CD14-positive monocyte (primary cell): ENCODE data around the gene RBM22. TPM values are rescaled to one million over a fixed set of nuclear protein-coding genes. Genes with fewer than 3 reads are reported as not detected.

Experiments used
- DNase-seq, 3 donors: peaks; one replicate each; pipeline ENCODE4 v3.0.0-alpha.2; 2011 to 2022
- H2AFZ ChIP-seq: 2 replicates; pipeline ENCODE4 v1.6.0; 2012; ENCODE audit warnings: mild to moderate bottlenecking, low read depth, low read length, inconsistent platforms; ENCODE audit not compliant: insufficient read depth, poor library complexity, severe bottlenecking
- H3K27ac ChIP-seq, 2 donors: 1 replicate in 1 of 2; 2 replicates in 1 of 2; pipeline ENCODE4 v1.5.1; 2012 to 2013; ENCODE audit warnings: low read length in 2 of 2, control low read depth in 1 of 2, inconsistent platforms in 1 of 2, low read depth in 1 of 2, mild to moderate bottlenecking in 1 of 2
- H3K27me3 ChIP-seq, 2 donors: one replicate each; pipeline versions ENCODE4 v1.6.0 to v1.6.1; 2011 to 2013; ENCODE audit warnings: low read length in 2 of 2; ENCODE audit not compliant: control insufficient read depth in 2 of 2, insufficient read depth in 2 of 2
- H3K36me3 ChIP-seq, 2 donors: replicated peaks in 1 of 2; 1 replicate in 1 of 2; 2 replicates in 1 of 2; pipeline versions ENCODE4 v1.5.1 to v1.6.1; 2012 to 2013; ENCODE audit warnings: low read length in 2 of 2, control low read depth in 1 of 2, inconsistent platforms in 1 of 2, mild to moderate bottlenecking in 1 of 2; ENCODE audit not compliant: insufficient read depth in 2 of 2, control insufficient read depth in 1 of 2
- H3K4me1 ChIP-seq, 2 donors: 1 replicate in 1 of 2; 2 replicates in 1 of 2; pipeline versions ENCODE4 v1.5.1 to v1.6.1; 2012 to 2013; ENCODE audit warnings: low read length in 2 of 2, control low read depth in 1 of 2, inconsistent platforms in 1 of 2, mild to moderate bottlenecking in 1 of 2, moderate library complexity in 1 of 2; ENCODE audit not compliant: insufficient read depth in 2 of 2, control insufficient read depth in 1 of 2
- H3K4me2 ChIP-seq: replicated peaks from 2 replicates; pipeline ENCODE3; 2012; ENCODE audit warnings: low read length, moderate library complexity, mild to moderate bottlenecking; ENCODE audit not compliant: poor library complexity, severe bottlenecking; ENCODE audit errors: extremely low read depth
- H3K4me3 ChIP-seq, 3 experiments: fragments of 200-600 bp in 1 of 3; sonication (generic) in 1 of 3; replicated peaks in 1 of 3; 1 replicate in 2 of 3; 2 replicates in 1 of 3; pipeline ENCODE4 v1.5.1; 2011 to 2013; ENCODE audit warnings: low read length in 3 of 3, mild to moderate bottlenecking in 3 of 3, control low read depth in 2 of 3, low read depth in 2 of 3, inconsistent platforms in 1 of 3, moderate library complexity in 1 of 3
- H3K79me2 ChIP-seq: 2 replicates; pipeline ENCODE4 v1.6.0; 2012; ENCODE audit warnings: mild to moderate bottlenecking, control low read depth, inconsistent platforms, low read length, moderate library complexity; ENCODE audit not compliant: insufficient read depth
- H3K9ac ChIP-seq: 2 replicates; pipeline ENCODE4 v1.6.0; 2017; ENCODE audit warnings: low read length, mild to moderate bottlenecking; ENCODE audit not compliant: insufficient read depth, poor library complexity, severe bottlenecking
- H3K9me3 ChIP-seq, 2 donors: replicated peaks in 1 of 2; 1 replicate in 1 of 2; 2 replicates in 1 of 2; pipeline versions ENCODE4 v1.5.1 to v1.6.1; 2012 to 2013; ENCODE audit warnings: low read length in 2 of 2, control low read depth in 1 of 2; ENCODE audit not compliant: control insufficient read depth in 1 of 2, insufficient read depth in 1 of 2
- H4K20me1 ChIP-seq: 2 replicates; pipeline ENCODE4 v1.6.0; 2012; ENCODE audit warnings: mild to moderate bottlenecking, low read length, control low read depth, moderate library complexity; ENCODE audit not compliant: insufficient read depth
- H3K27ac Mint-ChIP-seq, 7 donors: one replicate each; pipeline ENCODE4 v1.8.0; 2020; ENCODE audit warnings: mild to moderate bottlenecking in 7 of 7, mixed read lengths in 7 of 7, moderate library complexity in 6 of 7, inconsistent platforms in 2 of 7
- H3K27me3 Mint-ChIP-seq, 3 donors: one replicate each; pipeline ENCODE4 v1.8.0; 2021 to 2022; ENCODE audit warnings: low read depth in 3 of 3, mild to moderate bottlenecking in 3 of 3, mixed read lengths in 3 of 3, moderate library complexity in 3 of 3, inconsistent platforms in 1 of 3
- H3K36me3 Mint-ChIP-seq, 2 donors: one replicate each; pipeline ENCODE4 v1.8.0; 2020; ENCODE audit warnings: mixed read lengths in 2 of 2, inconsistent platforms in 1 of 2, mild to moderate bottlenecking in 1 of 2
- H3K4me1 Mint-ChIP-seq: one replicate; pipeline ENCODE4 v1.8.0; 2020; ENCODE audit warnings: mild to moderate bottlenecking, mixed read lengths
- H3K4me3 Mint-ChIP-seq, 2 donors: one replicate each; pipeline ENCODE4 v1.8.0; 2020; ENCODE audit warnings: mild to moderate bottlenecking in 2 of 2, mixed read lengths in 2 of 2, moderate library complexity in 1 of 2
- H3K9me3 Mint-ChIP-seq, 7 donors: one replicate each; pipeline ENCODE4 v1.8.0; 2020 to 2022; ENCODE audit warnings: mixed read lengths in 7 of 7, mild to moderate bottlenecking in 6 of 7, moderate library complexity in 6 of 7, inconsistent platforms in 2 of 7
- WGBS: methylation state at CpG from one replicate; pipeline ENCODE4 v1.1.5; 2013; ENCODE audit warnings: missing lambda C conversion rate; ENCODE audit not compliant: insufficient coverage; 5-methylcytosine and 5-hydroxymethylcytosine counted together
- intact Hi-C, 2 donors: fragments of 100-400 bp; cut with micrococcal nuclease; formaldehyde crosslinking; loops; one replicate each; pipeline versions ENCODE4 v1.15.0 to v1.15.1; 2023
- polyA plus RNA-seq, 3 donors: library from polyadenylated mRNA; depleted of rRNA in 1 of 3; unstranded in 2 of 3; stranded (reverse) in 1 of 3; fragments of 300-500 nt in 2 of 3; fragments of >200 nt in 1 of 3; fragmentation: Illumina TruSeq in 2 of 3; gene quantifications; 1 replicate in 2 of 3; 2 replicates in 1 of 3; pipeline ENCODE4 v1.2.3, GENCODE V29; 2012 to 2021
- TF ChIP-seq, protein P1 (sequence below): fragments of 200-600 bp; IDR thresholded peaks from one replicate; pipeline ENCODE4 v1.8.0; 2022; ENCODE audit warnings: antibody characterized with exemption, mild to moderate bottlenecking

Gene RBM22
- polyA plus RNA-seq, 3 donors: 37.9 to 68.4 (median 47.4) TPM

DNA sequence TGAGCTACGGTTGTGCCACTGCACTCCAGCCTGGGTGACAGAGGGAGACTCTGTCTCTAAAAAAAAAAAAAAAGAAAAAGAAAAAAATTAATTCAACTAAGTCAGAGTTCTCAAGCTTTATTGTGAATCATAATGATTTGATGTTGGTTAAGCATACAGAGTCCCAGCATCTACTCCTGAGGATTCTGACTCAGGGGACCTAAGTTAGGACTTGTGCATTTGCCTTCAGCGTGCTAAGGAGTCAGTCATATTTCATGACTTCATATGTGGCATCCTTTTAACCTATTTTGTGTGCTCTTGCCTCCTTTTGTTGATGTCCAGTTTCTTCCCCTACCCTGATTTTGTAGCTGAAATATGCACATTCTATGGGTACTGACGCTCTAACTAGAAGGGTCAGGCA is 36.9 kb downstream of the RBM22 start:
- Mint-ChIP-seq H3K27me3 (peaks cover 0 to 2% (median 2%) of the 10 kb centered on the region in 3 donors), H3K36me3 (no peaks in the 10 kb centered on the region), H3K4me1 (no peaks in the 10 kb centered on the region), H3K9me3 (no peaks in the 10 kb centered on the region), H3K4me3 (no peak overlapping the region), H3K27ac (no peak overlapping the region)
- DNase-seq: no peak
- Histone ChIP-seq H2AFZ (no peak overlapping the region), H3K9ac (no peak overlapping the region), H3K79me2 (no peaks in the 10 kb centered on the region), H3K4me2 (no peak overlapping the region), H3K27ac (no peak overlapping the region), H3K4me1 (no peaks in the 10 kb centered on the region), H3K36me3 (no peaks in the 10 kb centered on the region), H3K27me3 (no peaks in the 10 kb centered on the region), H3K4me3 (no peak overlapping the region), H4K20me1 (no peaks in the 10 kb centered on the region), H3K9me3 (no peaks in the 10 kb centered on the region)
- intact Hi-C loops: no loop called here
- WGBS: 100% methylated on average over 1 of the region's 3 CpGs
- TF ChIP-seq, protein P1, sequence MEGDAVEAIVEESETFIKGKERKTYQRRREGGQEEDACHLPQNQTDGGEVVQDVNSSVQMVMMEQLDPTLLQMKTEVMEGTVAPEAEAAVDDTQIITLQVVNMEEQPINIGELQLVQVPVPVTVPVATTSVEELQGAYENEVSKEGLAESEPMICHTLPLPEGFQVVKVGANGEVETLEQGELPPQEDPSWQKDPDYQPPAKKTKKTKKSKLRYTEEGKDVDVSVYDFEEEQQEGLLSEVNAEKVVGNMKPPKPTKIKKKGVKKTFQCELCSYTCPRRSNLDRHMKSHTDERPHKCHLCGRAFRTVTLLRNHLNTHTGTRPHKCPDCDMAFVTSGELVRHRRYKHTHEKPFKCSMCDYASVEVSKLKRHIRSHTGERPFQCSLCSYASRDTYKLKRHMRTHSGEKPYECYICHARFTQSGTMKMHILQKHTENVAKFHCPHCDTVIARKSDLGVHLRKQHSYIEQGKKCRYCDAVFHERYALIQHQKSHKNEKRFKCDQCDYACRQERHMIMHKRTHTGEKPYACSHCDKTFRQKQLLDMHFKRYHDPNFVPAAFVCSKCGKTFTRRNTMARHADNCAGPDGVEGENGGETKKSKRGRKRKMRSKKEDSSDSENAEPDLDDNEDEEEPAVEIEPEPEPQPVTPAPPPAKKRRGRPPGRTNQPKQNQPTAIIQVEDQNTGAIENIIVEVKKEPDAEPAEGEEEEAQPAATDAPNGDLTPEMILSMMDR: no peak

DNA sequence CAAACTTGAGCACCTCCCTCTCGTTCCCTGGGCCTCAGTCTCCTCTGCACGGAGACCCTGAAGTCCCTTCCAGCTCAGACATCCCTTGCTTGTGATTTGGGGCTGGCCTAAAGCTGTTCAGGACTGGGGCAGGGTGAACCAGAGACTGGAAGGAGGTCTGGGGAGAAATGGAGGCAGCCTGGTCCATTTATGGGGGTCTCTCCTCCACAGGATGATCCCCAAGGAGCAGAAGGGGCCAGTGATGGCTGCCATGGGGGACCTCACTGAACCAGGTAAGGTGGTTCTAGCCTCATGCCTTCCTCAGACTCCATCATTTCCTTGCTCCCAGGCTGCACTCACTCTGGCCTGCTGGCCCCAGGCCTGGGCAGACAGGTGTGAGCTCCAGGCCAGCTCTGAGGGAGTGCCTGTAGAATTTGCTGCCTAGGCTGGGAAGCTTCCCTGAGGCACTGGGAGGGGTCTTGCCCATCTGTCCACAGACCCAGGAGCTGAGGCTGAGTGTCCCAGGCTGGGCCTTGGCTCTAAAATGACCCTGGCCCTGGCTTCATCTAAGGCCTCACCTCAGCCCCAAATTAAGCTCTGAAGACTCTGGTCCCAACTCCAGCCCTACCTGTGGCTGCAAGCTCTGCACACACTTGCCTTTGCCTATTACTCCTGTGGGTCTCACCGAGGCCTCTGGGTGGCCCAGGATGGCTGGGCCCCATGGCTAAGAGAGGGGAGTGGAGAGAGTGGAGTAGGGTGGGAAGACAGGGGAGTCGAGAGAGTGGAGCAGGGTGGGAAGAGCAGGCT is 37.9 kb downstream of the RBM22 start:
- intact Hi-C loops: no loop called here
- Histone ChIP-seq H3K4me2 (no peak overlapping the region), H3K27me3 (no peaks in the 10 kb centered on the region), H2AFZ (no peak overlapping the region), H3K9ac (no peak overlapping the region), H3K4me1 (no peaks in the 10 kb centered on the region), H3K9me3 (no peaks in the 10 kb centered on the region), H3K4me3 (no peak overlapping the region), H3K79me2 (no peaks in the 10 kb centered on the region), H4K20me1 (no peaks in the 10 kb centered on the region), H3K36me3 (no peaks in the 10 kb centered on the region), H3K27ac (no peak overlapping the region)
- Mint-ChIP-seq H3K27ac (no peak overlapping the region), H3K4me1 (no peaks in the 10 kb centered on the region), H3K36me3 (no peaks in the 10 kb centered on the region), H3K4me3 (no peak overlapping the region), H3K27me3 (peaks cover 0 to 2% (median 2%) of the 10 kb centered on the region in 3 donors), H3K9me3 (peaks cover 0 to 2% (median 0%) of the 10 kb centered on the region in 7 donors)
- TF ChIP-seq, protein P1: no peak
- WGBS: 83% methylated on average over 1 of the region's 4 CpGs
- DNase-seq: no peak
